ENCODE results near the gene SDHC. TPM values are rescaled to one million over a fixed set of nuclear protein-coding genes. Genes with fewer than 3 reads are reported as not detected.
"Not testable (repeated sequence)": the region's sequence is repeated elsewhere in the genome, so short reads cannot be mapped to it uniquely, and the experiment has no call there.

The SDHC gene
- total and polyA plus RNA-seq, 4 donors = 44.3 to 247 (median 96.7) TPM

DNA sequence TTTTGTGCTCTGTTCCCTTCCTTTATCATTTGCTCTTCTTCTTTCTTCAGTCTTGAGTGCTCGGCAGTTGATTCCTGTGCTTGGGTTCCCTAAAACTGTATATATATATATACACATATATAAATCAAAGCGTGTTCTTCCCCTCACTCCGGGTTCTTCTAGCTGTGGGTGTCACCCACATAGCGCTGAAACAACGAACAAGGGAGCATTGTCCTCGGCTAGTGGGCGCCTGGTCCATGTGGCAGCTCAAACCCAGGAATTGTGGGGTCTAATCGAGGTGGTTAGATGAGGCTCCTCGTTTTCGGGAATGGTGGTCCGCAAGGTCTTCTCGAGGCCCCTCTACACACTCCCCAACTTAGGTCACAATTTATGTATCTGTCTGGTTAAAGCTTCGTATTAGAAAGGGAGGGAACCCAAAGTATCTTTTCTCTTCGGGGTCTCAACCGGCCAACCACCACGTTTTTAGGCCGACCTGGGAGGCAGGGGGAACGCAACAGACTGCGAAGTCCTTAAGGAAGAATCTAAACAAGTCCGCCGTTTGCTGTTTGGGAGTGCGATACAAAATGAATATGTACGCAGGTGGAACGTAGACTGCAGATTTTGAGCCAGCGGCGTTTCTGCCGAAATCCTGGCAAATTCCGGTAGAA is 504 bp upstream of the SDHC start:
- Histone ChIP-seq H3K27ac (ENCODE audit: low read depth in 1 of 2, low read length in 2 of 2) (peak overlapping the region; percentile 86 to 97), H3K9me3 (ENCODE audit: control insufficient read depth in 4 of 4, low read length in 3 of 4) (no peaks in the 10 kb centered on the region), H3K27me3 (ENCODE audit: control insufficient read depth in 4 of 4, insufficient read depth in 4 of 4, low read length in 3 of 4) (no peaks in the 10 kb centered on the region), H3K9ac (ENCODE audit: low read depth in 1 of 2, low read length in 2 of 2) (peak overlapping the region; percentile 82 to 96), H3K4me3 (ENCODE audit: low read depth in 1 of 3, low read length in 3 of 3) (peak overlapping the region; percentile 79 to 93 (median 81)), H3K36me3 (ENCODE audit: control insufficient read depth in 4 of 4, insufficient read depth in 3 of 4, low read depth in 1 of 4, low read length in 3 of 4) (no peaks in the 10 kb centered on the region), H3K4me1 (ENCODE audit: control insufficient read depth in 4 of 4, insufficient read depth in 4 of 4, low read length in 3 of 4) (peaks cover 5 to 32% (median 22%) of the 10 kb centered on the region in 4 donors)
- TF ChIP-seq, protein P1, sequence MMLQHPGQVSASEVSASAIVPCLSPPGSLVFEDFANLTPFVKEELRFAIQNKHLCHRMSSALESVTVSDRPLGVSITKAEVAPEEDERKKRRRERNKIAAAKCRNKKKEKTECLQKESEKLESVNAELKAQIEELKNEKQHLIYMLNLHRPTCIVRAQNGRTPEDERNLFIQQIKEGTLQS (IDR thresholded peaks at IDR 0.05) = no peak
- TF ChIP-seq, protein P2, sequence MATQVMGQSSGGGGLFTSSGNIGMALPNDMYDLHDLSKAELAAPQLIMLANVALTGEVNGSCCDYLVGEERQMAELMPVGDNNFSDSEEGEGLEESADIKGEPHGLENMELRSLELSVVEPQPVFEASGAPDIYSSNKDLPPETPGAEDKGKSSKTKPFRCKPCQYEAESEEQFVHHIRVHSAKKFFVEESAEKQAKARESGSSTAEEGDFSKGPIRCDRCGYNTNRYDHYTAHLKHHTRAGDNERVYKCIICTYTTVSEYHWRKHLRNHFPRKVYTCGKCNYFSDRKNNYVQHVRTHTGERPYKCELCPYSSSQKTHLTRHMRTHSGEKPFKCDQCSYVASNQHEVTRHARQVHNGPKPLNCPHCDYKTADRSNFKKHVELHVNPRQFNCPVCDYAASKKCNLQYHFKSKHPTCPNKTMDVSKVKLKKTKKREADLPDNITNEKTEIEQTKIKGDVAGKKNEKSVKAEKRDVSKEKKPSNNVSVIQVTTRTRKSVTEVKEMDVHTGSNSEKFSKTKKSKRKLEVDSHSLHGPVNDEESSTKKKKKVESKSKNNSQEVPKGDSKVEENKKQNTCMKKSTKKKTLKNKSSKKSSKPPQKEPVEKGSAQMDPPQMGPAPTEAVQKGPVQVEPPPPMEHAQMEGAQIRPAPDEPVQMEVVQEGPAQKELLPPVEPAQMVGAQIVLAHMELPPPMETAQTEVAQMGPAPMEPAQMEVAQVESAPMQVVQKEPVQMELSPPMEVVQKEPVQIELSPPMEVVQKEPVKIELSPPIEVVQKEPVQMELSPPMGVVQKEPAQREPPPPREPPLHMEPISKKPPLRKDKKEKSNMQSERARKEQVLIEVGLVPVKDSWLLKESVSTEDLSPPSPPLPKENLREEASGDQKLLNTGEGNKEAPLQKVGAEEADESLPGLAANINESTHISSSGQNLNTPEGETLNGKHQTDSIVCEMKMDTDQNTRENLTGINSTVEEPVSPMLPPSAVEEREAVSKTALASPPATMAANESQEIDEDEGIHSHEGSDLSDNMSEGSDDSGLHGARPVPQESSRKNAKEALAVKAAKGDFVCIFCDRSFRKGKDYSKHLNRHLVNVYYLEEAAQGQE (IDR thresholded peaks at IDR 0.05) = no peak
- TF ChIP-seq YY1 (IDR thresholded peaks at IDR 0.05) (no peak), HNF4G (IDR thresholded peaks at IDR 0.05) (no peak), FOXA1 (IDR thresholded peaks at IDR 0.05) (no peak), EGR1 (IDR thresholded peaks at IDR 0.05; ENCODE audit: low read depth in 2 of 2) (no peak)
- TF ChIP-seq, protein P3, sequence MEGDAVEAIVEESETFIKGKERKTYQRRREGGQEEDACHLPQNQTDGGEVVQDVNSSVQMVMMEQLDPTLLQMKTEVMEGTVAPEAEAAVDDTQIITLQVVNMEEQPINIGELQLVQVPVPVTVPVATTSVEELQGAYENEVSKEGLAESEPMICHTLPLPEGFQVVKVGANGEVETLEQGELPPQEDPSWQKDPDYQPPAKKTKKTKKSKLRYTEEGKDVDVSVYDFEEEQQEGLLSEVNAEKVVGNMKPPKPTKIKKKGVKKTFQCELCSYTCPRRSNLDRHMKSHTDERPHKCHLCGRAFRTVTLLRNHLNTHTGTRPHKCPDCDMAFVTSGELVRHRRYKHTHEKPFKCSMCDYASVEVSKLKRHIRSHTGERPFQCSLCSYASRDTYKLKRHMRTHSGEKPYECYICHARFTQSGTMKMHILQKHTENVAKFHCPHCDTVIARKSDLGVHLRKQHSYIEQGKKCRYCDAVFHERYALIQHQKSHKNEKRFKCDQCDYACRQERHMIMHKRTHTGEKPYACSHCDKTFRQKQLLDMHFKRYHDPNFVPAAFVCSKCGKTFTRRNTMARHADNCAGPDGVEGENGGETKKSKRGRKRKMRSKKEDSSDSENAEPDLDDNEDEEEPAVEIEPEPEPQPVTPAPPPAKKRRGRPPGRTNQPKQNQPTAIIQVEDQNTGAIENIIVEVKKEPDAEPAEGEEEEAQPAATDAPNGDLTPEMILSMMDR (IDR thresholded peaks at IDR 0.05; ENCODE audit: low read depth, low read length, missing input control) = no peak
- TF ChIP-seq, protein P4, sequence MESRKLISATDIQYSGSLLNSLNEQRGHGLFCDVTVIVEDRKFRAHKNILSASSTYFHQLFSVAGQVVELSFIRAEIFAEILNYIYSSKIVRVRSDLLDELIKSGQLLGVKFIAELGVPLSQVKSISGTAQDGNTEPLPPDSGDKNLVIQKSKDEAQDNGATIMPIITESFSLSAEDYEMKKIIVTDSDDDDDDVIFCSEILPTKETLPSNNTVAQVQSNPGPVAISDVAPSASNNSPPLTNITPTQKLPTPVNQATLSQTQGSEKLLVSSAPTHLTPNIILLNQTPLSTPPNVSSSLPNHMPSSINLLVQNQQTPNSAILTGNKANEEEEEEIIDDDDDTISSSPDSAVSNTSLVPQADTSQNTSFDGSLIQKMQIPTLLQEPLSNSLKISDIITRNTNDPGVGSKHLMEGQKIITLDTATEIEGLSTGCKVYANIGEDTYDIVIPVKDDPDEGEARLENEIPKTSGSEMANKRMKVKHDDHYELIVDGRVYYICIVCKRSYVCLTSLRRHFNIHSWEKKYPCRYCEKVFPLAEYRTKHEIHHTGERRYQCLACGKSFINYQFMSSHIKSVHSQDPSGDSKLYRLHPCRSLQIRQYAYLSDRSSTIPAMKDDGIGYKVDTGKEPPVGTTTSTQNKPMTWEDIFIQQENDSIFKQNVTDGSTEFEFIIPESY (IDR thresholded peaks at IDR 0.05) = no peak
- no peak for DNase-seq (ENCODE audit: low spot score)
- WGBS = 34% methylated on average over 28 of the region's 28 CpGs

DNA sequence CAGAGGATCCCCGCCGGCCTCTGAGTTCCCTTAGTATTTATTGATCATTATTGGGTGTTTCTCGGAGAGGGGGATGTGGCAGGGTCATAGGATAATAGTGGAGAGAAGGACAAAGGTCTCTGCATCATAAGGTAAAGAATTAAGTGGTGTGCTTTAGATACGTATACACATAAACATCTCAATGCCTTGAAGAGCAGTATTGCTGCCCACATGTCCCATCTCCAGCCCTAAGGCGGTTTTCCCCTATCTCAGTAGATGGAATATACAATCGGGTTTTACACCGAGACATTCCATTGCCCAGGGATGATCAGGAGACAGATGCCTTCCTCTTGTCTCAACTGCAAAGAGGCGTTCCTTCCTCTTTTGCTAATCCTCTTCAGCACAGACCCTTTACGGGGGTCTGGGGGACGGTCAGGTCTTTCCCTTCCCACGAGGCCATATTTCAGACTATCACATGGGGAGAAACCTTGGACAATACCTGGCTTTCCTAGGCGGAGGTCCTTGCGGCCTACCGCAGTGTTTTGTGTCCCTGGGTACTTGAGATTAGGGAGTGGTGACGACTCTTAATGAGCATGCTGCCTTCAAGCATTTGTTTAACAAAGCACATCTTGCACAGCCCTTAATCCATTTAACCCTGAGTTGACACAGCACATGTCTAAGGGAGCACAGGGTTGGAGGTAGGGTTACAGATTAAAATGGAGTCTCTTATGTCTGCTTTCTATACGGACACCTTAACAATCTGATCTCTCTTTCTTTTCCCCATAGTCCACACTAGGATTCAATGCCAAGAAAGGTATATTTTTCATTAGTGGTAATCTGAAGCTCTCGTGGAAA is 1.9 kb downstream of the SDHC start:
- 80% methylated on average over 17 of the region's 17 CpGs for WGBS
- H3K9ac ChIP-seq (ENCODE audit: low read depth in 1 of 2, low read length in 2 of 2) = not testable (repeated sequence)

More for the DNA sequence above, 1.9 kb downstream of the SDHC start:
- not testable (repeated sequence) for H3K4me3 ChIP-seq (ENCODE audit: low read depth in 1 of 3, low read length in 3 of 3); H3K27me3 ChIP-seq (ENCODE audit: control insufficient read depth in 4 of 4, insufficient read depth in 4 of 4, low read length in 3 of 4); H3K36me3 ChIP-seq (ENCODE audit: control insufficient read depth in 4 of 4, insufficient read depth in 3 of 4, low read depth in 1 of 4, low read length in 3 of 4); DNase-seq (ENCODE audit: low spot score); H3K9me3 ChIP-seq (ENCODE audit: control insufficient read depth in 4 of 4, low read length in 3 of 4); H3K27ac ChIP-seq (ENCODE audit: low read depth in 1 of 2, low read length in 2 of 2)
- H3K4me1 ChIP-seq (ENCODE audit: control insufficient read depth in 4 of 4, insufficient read depth in 4 of 4, low read length in 3 of 4) = peaks cover 14 to 42% (median 29%) of the 10 kb centered on the region in 4 donors

All from liver (tissue), 9 donors.